Activated CD8-positive, alpha-beta T cell treated with anti-CD3 and anti-CD28 coated beads, Interleukin-2, amount 10 ng/mL, durations not matched to agents 7 days and 5 days (primary cell): Measurements from ENCODE around the gene NIM1K. TPM values are rescaled to one million over a fixed set of nuclear protein-coding genes. Genes with fewer than 3 reads are reported as not detected.

ENCODE experiments used
- ATAC-seq: fragments of 150-1000 bp; cut with Tn5 transposase; one replicate; pipeline ENCODE4 v1.10.0; 2021; ENCODE audit warnings: moderate library complexity
- CTCF ChIA-PET: fragments of 350-600 bp; sonication (Branson Sonifier 250); formaldehyde crosslinking; loops from one replicate; lab custom pipeline; 2021; ENCODE audit warnings: antibody characterized with exemption; lab: Charles Lee
- POLR2A ChIA-PET: fragments of 350-600 bp; sonication (Branson Sonifier 250); formaldehyde crosslinking; loops from one replicate; lab custom pipeline; 2021; ENCODE audit warnings: antibody characterized with exemption; lab: Charles Lee
- DNase-seq: peaks from one replicate; pipeline ENCODE4 v3.0.0-alpha.2; 2020
- H3K27ac Mint-ChIP-seq: one replicate; pipeline ENCODE4 v1.8.0; 2021; ENCODE audit warnings: mild to moderate bottlenecking, mixed read lengths
- H3K27me3 Mint-ChIP-seq: one replicate; pipeline ENCODE4 v1.8.0; 2021; ENCODE audit warnings: low read depth, mixed read lengths
- H3K36me3 Mint-ChIP-seq: one replicate; pipeline ENCODE4 v1.8.0; 2021; ENCODE audit warnings: low read depth, mixed read lengths
- H3K4me1 Mint-ChIP-seq: one replicate; pipeline ENCODE4 v1.8.0; 2021; ENCODE audit warnings: low read depth, mixed read lengths
- H3K4me3 Mint-ChIP-seq: one replicate; pipeline ENCODE4 v1.8.0; 2021; ENCODE audit warnings: mild to moderate bottlenecking, mixed read lengths
- H3K9me3 Mint-ChIP-seq: one replicate; pipeline ENCODE4 v1.8.0; 2022; ENCODE audit warnings: mixed read lengths; ENCODE audit not compliant: insufficient read depth
- total RNA-seq, 2 experiments: library from RNA; stranded (reverse); gene quantifications; one replicate each; pipeline ENCODE4 v1.2.3, GENCODE V29; 2021

NIM1K gene
- total RNA-seq, 2 experiments from 2014 or later = 0.50 to 0.61 TPM

DNA sequence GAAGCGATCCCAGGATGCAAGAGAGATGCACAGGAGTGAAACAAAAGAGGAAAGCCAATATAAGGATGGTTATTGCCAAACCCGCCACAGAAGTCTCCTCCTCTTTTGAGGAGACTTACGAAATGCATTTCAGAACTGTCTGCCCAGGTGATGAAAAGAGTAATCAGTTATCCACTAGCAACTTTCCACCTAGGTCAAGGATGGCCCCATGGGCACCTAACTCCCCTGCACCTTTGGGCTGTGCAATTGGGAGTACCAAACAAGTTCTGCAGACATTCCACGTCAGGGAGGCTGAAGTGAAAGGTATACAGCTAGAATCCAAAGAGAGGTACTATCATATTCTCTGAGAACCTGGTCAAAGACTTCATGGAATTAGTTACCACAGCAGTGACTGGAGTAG lies 95.5 kb downstream of the NIM1K start:
- no peaks in the 10 kb centered on the region for H3K27me3 Mint-ChIP-seq
- DNase-seq (no peak), ATAC-seq (no peak)
- peaks cover 41% of the 10 kb centered on the region for H3K36me3 Mint-ChIP-seq
- ChIA-PET POLR2A (no interaction called here), CTCF (no interaction called here)
- no peak overlapping the region for H3K4me3 Mint-ChIP-seq
- H3K27ac Mint-ChIP-seq = no peak overlapping the region
- H3K4me1 Mint-ChIP-seq = peaks cover 8% of the 10 kb centered on the region
- H3K9me3 Mint-ChIP-seq = no peaks in the 10 kb centered on the region

DNA sequence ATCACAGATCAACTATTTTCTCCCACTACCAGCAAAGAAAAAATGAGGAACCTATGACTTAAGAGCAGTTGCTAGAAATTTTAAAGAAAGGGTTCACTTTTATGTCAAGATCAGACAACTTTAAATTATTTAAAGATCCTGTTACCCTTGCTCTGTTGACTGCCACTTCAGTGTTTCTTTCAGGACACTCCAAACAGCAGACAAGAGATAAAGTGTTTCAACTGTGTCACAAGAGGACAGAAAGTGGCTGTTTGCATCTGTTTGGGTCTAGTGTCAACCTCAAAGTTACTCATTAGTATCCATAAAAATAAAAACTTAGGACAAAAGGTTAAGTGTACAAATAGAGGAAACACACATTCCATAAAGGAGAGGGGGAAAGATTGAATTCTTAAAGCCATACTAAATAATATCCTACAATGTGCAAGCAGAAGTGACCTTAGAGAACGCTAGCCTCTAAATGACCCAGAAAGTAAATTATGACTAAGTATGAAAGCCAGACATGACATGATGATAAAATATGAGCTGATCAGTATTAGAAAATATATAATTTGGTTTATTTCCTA lies 96.3 kb downstream of the NIM1K start:
- CTCF ChIA-PET = interaction anchor here (0.8 kb wide), 1 partner anchor 13 kb away, joined by 3 read pairs; no protein-coding TSS in a partner anchor

DNA sequence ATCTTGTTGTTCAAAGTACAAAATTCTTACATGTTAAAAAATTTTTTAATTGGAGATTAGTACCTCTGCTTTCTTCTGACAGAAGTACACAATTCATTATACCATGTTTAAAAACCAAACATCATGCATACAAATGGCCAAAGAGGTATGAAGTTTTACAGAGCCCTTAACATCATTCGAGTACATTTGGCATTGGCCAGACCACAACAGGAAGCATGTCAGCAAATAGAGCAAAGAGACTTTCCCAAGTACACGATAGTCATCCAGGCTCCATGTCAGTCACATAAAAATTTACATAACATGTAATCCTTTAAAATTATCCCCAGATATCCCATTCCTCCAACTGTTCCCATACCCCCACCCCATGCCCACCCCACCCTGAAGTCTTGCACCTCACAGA lies 98.7 kb downstream of the NIM1K start:
- Mint-ChIP-seq H3K27me3 (no peaks in the 10 kb centered on the region), H3K27ac (no peak overlapping the region), H3K4me1 (peaks cover 8% of the 10 kb centered on the region), H3K4me3 (no peak overlapping the region), H3K36me3 (peaks cover 64% of the 10 kb centered on the region), H3K9me3 (no peaks in the 10 kb centered on the region)
- ATAC-seq = no peak
- ChIA-PET CTCF (interaction anchor here (1.3 kb wide), 1 partner anchor 15 kb away, joined by 4 read pairs; no protein-coding TSS in a partner anchor), POLR2A (no interaction called here)
- no peak for DNase-seq

More for the DNA sequence above, 96.3 kb downstream of the NIM1K start:
- DNase-seq = no peak
- peaks cover 48% of the 10 kb centered on the region for H3K36me3 Mint-ChIP-seq
- H3K27me3 Mint-ChIP-seq = no peaks in the 10 kb centered on the region
- no peaks in the 10 kb centered on the region for H3K9me3 Mint-ChIP-seq
- no peak overlapping the region for H3K4me3 Mint-ChIP-seq
- peaks cover 8% of the 10 kb centered on the region for H3K4me1 Mint-ChIP-seq
- POLR2A ChIA-PET = no interaction called here
- ATAC-seq = no peak
- H3K27ac Mint-ChIP-seq = no peak overlapping the region

DNA sequence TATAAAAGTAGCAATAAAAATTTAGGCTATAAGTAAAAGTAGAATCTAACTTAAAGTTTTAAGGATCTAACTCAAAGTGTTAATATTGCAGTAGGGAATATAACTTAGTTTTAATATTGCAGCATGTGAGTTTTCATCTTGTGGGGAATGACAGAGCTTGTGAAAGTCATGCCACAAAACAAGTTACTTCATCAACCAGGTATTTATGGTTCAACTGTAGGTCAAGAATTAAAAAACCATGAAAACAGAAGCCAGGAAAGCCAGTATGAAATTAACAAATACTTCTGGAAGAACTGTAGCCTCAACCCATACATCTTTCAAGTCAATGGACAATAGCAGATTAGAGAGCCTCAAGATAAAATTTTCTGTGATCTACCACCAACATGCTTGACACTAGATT lies 102.2 kb downstream of the NIM1K start:
- no peak overlapping the region for H3K27ac Mint-ChIP-seq

DNA sequence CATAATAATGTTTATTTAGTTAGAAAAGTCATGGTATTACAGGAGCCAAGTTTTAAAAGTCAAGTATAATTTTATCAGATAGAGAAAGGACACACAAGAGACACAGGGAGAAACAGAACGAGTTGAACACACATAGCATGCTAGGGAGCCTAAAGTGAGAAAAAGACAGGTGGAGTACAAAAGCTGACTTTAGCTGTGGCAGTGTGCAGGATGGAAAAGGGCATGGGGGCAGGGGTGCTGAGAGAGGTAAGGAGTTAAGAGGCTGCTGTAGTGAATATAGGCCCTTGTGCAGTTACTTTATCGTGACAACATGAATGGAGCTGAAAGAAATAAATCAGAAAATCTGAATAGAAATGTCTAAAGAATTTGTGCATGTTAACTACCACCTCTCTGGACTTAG lies 103.2 kb downstream of the NIM1K start:
- POLR2A ChIA-PET = interaction anchor here (0.6 kb wide), 1 partner anchor 304 kb away, joined by 3 read pairs; no protein-coding TSS in a partner anchor
- no peak overlapping the region for H3K4me3 Mint-ChIP-seq
- CTCF ChIA-PET = interaction anchor here (0.5 to 1.5 kb wide), 4 partner anchors 11 to 296 kb away, joined by 3 to 8 read pairs (median 5); no protein-coding TSS in a partner anchor
- peaks cover 8% of the 10 kb centered on the region for H3K4me1 Mint-ChIP-seq
- H3K27me3 Mint-ChIP-seq = no peaks in the 10 kb centered on the region
- H3K36me3 Mint-ChIP-seq = peaks cover 63% of the 10 kb centered on the region
- DNase-seq (no peak), ATAC-seq (no peak)
- H3K9me3 Mint-ChIP-seq = no peaks in the 10 kb centered on the region
- no peak overlapping the region for H3K27ac Mint-ChIP-seq

More for the DNA sequence above, 102.2 kb downstream of the NIM1K start:
- Mint-ChIP-seq H3K4me3 (no peak overlapping the region), H3K36me3 (peaks cover 68% of the 10 kb centered on the region), H3K9me3 (no peaks in the 10 kb centered on the region), H3K4me1 (peaks cover 8% of the 10 kb centered on the region), H3K27me3 (no peaks in the 10 kb centered on the region)
- no peak for DNase-seq
- ATAC-seq = no peak
- CTCF ChIA-PET = interaction anchor here (1.4 kb wide), 1 partner anchor 95 kb away, joined by 8 read pairs; no protein-coding TSS in a partner anchor
- POLR2A ChIA-PET = interaction anchor here (0.8 kb wide), 1 partner anchor 19 kb away, joined by 3 read pairs; the partner anchor contains the start of gene HMGCS1

DNA sequence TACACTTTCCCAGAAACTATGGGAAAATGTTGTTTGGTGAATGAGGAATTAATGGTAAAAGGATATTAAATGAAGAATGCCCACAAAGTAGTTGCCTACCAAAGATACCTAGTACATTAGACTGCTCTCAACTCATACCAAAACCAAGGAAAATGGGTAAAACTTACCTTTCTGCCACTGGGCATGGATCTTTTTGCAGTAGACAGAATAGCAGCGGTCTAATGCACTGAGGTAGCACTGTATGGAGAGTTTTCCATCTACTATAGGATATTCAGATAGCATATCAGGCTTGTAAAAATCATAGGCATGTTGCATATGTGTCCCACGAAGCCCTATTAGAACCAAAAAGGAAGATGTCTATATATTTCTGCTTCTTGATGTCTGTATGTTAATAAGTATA lies 104.8 kb downstream of the NIM1K start:
- ATAC-seq = no peak
- CTCF ChIA-PET = interaction anchor here (1.3 kb wide), 1 partner anchor 10 kb away, joined by 3 read pairs; no protein-coding TSS in a partner anchor
- no peak overlapping the region for H3K4me3 Mint-ChIP-seq

DNA sequence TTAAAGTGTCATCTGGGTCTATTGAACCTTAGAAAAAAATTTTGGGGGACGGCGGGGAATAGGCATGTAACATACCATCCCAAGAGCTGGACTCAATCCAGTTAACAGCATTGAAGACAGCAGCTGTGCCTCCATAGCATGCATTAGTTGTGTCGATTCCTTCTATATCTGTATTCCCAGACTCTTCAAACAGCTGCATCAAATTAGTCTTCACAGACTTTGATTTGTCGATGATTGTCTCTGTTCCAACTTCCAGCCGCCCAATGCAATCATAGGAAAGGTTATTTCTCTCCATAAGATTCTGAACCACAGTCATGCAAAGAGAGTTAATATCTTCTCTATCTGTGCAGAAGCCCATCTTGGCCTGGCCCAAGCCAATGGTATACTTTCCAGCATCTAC lies 106.4 kb downstream of the NIM1K start:
- no peak overlapping the region for H3K4me3 Mint-ChIP-seq
- ChIA-PET POLR2A (interaction anchor here (1.0 kb wide), 1 partner anchor 291 kb away, joined by 3 read pairs; no protein-coding TSS in a partner anchor), CTCF (interaction anchor here (1.2 to 1.5 kb wide), 4 partner anchors 8 to 174 kb away, joined by 3 to 4 read pairs (median 3); partner anchors contain the start of gene HMGCS1)
- DNase-seq (no peak), ATAC-seq (no peak)
- H3K27ac Mint-ChIP-seq = no peak overlapping the region
- H3K36me3 Mint-ChIP-seq = peaks cover 60% of the 10 kb centered on the region
- peaks cover 22% of the 10 kb centered on the region for H3K4me1 Mint-ChIP-seq
- H3K27me3 Mint-ChIP-seq = no peaks in the 10 kb centered on the region
- no peaks in the 10 kb centered on the region for H3K9me3 Mint-ChIP-seq

More for the DNA sequence above, 104.8 kb downstream of the NIM1K start:
- Mint-ChIP-seq H3K9me3 (no peaks in the 10 kb centered on the region), H3K27ac (no peak overlapping the region), H3K4me1 (peaks cover 9% of the 10 kb centered on the region), H3K27me3 (no peaks in the 10 kb centered on the region), H3K36me3 (peaks cover 57% of the 10 kb centered on the region)
- POLR2A ChIA-PET = no interaction called here
- DNase-seq = no peak

DNA sequence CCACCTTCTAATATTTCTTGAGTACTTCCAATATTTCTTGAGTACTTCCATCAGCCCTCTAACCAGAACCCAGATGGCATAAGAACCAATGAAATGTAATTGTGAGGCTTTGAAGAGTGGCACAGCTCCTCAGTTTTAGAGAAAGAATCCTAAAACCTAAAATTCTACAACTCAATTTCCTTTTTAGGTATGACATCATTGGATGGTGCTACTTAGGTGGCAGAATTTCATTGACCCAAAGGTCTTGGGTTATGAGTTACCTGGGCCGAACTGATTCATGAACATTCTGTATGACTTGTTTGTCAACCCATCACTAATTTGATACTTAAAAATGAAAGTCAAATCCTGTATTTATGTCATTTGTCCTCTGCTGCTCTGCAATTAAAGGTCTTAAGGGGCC lies 108.1 kb downstream of the NIM1K start:
- H3K4me3 Mint-ChIP-seq = no peak overlapping the region
- peaks cover 36% of the 10 kb centered on the region for H3K4me1 Mint-ChIP-seq
- no peaks in the 10 kb centered on the region for H3K27me3 Mint-ChIP-seq
- no peak for DNase-seq
- H3K27ac Mint-ChIP-seq = no peak overlapping the region
- no peak for ATAC-seq
- CTCF ChIA-PET = interaction anchor here (0.8 to 1.0 kb wide), 3 partner anchors 9 to 391 kb away, joined by 3 read pairs; partner anchors contain the start of gene ZNF131
- POLR2A ChIA-PET = interaction anchor here (0.9 kb wide), 1 partner anchor 13 kb away, joined by 4 read pairs; the partner anchor contains the start of gene HMGCS1
- H3K9me3 Mint-ChIP-seq = no peaks in the 10 kb centered on the region
- peaks cover 62% of the 10 kb centered on the region for H3K36me3 Mint-ChIP-seq

DNA sequence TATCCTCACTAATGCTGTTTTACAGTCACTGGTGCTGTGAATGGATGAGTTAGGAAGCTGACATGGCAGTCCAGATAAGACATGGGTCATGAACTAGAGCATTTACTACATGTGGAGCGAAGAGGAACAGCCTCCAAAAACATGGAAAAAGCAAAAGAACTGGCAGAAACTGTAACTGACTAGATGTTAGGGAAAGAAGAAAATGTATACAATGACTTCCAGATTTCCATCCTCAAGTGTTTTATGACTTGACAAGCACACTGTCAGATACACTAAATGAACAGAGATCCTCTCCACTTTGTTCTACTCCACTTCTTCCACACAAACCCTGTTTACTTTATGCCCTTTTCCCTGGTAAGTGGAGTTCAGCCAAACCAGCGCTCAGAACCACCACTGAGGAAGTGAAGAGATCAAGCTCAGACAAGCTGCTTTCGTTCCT lies 109.6 kb downstream of the NIM1K start:
- Mint-ChIP-seq H3K4me1 (peaks cover 47% of the 10 kb centered on the region), H3K9me3 (no peaks in the 10 kb centered on the region), H3K36me3 (peaks cover 53% of the 10 kb centered on the region), H3K27me3 (no peaks in the 10 kb centered on the region), H3K4me3 (no peak overlapping the region), H3K27ac (no peak overlapping the region)
- ATAC-seq (no peak), DNase-seq (no peak)
- CTCF ChIA-PET = interaction anchor here (1.0 to 6.1 kb wide), 4 partner anchors 10 to 228 kb away, joined by 3 to 43 read pairs (median 3); no protein-coding TSS in a partner anchor
- POLR2A ChIA-PET = interaction anchor here (1.3 to 1.6 kb wide), 2 partner anchors 11 to 308 kb away, joined by 3 to 6 read pairs; partner anchors contain the start of gene HMGCS1

DNA sequence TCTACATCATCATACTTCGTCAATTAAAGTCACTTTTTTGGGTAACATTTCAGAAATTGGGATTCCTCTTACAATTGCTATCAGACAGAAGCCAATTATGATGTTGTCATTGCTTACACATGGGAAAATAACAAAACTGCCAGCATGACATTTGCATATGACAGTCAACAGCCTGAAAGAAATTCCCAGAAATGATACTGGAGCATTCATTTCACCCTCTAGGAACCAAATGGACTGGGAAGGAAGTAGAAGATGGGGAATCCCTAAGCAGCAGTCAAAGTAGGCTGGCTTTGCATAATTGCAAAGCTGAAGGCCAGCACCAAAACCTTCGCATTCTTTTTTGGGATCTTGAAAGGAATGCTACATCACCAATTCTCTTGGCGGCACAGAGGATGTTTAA lies 110.5 kb downstream of the NIM1K start:
- ChIA-PET POLR2A (interaction anchor here (1.1 to 1.2 kb wide), 2 partner anchors 11 to 182 kb away, joined by 3 to 6 read pairs; partner anchors contain the start of gene HMGCS1), CTCF (interaction anchor here (1.6 to 6.1 kb wide), 3 partner anchors 10 to 229 kb away, joined by 3 to 43 read pairs (median 5); no protein-coding TSS in a partner anchor)
- ATAC-seq (no peak), DNase-seq (no peak)
- Mint-ChIP-seq H3K27ac (no peak overlapping the region), H3K9me3 (no peaks in the 10 kb centered on the region), H3K27me3 (no peaks in the 10 kb centered on the region), H3K36me3 (peaks cover 48% of the 10 kb centered on the region), H3K4me3 (no peak overlapping the region), H3K4me1 (peaks cover 50% of the 10 kb centered on the region)

DNA sequence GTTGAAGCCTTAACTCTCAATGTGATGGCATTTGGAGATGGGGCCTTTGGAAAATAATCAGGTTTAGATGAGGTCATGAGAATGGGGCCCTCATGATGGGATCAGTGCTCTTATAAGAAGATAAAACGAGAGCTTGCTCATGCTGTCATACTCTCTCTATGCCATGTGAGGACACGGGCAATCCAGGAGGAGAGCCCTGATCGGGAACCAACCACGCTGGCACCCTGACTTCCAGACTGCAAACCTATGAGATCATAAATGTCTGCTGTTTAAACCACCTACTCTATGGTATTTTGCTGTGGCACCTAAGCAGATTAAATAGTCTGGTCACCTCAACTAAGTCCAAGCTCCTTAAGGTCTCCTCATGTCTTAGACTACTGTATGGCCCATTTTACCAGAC lies 111.2 kb downstream of the NIM1K start:
- ChIA-PET POLR2A (interaction anchor here (1.1 to 1.2 kb wide), 2 partner anchors 10 to 183 kb away, joined by 3 to 6 read pairs; partner anchors contain the start of gene HMGCS1), CTCF (interaction anchor here (2.1 to 6.1 kb wide), 3 partner anchors 9 to 197 kb away, joined by 5 to 43 read pairs (median 20); no protein-coding TSS in a partner anchor)
- Mint-ChIP-seq H3K4me3 (no peak overlapping the region), H3K27ac (peak overlapping the region; percentile 57), H3K27me3 (no peaks in the 10 kb centered on the region), H3K36me3 (peaks cover 47% of the 10 kb centered on the region), H3K9me3 (no peaks in the 10 kb centered on the region), H3K4me1 (peaks cover 58% of the 10 kb centered on the region)
- DNase-seq (no peak), ATAC-seq (no peak)
